GM21528 (cell line): ENCODE measurements around the gene TP53I3.
"Not testable (repeated sequence)": the region's sequence is repeated elsewhere in the genome, so short reads cannot be mapped to it uniquely, and the experiment has no call there.

Source experiments
- ATAC-seq: cut with Tn5 transposase; IDR thresholded peaks from one replicate; pipeline ENCODE4 v1.9.1; 2021; ENCODE audit warnings: mild to moderate bottlenecking, moderate library complexity; ENCODE audit not compliant: unreplicated experiment, low FRiP score

The TP53I3 gene

GRCh38 chr2:24058564-24059271, 25.9 kb downstream of the TP53I3 start:
- ATAC-seq, result no peak

- no peak for ATAC-seq
Measured at GRCh38 chr2:24055750-24056149, 28.9 kb downstream of the TP53I3 start.

- no peak for ATAC-seq
Measured at GRCh38 chr2:24054366-24055010, 30.1 kb downstream of the TP53I3 start.

GRCh38 chr2:24052951-24053350, 31.7 kb downstream of the TP53I3 start:
- no peak for ATAC-seq

GRCh38 chr2:24051833-24052232, 32.8 kb downstream of the TP53I3 start:
- no peak for ATAC-seq

- ATAC-seq, result no peak
Measured at GRCh38 chr2:24050041-24050979, 34.3 kb downstream of the TP53I3 start.

- ATAC-seq, result no peak
Measured at GRCh38 chr2:24049485-24050021, 35.1 kb downstream of the TP53I3 start, which contains the start of gene FKBP1B. Gene FKBP1B, plus strand, starts transcription at chr2:24049741. Its CDS starts 109 bp downstream, at chr2:24049850.

GRCh38 chr2:24048769-24049484, 35.7 kb downstream of the TP53I3 start:
- ATAC-seq, result no peak

- no peak for ATAC-seq
Measured at GRCh38 chr2:24047703-24048033, 37.0 kb downstream of the TP53I3 start.

GRCh38 chr2:24046930-24047702, 37.5 kb downstream of the TP53I3 start, which contains the start of gene WDCP:
Gene WDCP, minus strand, starts transcription at chr2:24047391. Its CDS starts 7,897 bp downstream, at chr2:24039494.
- peak; percentile 99 for ATAC-seq

- no peak for ATAC-seq
Measured at GRCh38 chr2:24046599-24046929, 38.1 kb downstream of the TP53I3 start.

- no peak for ATAC-seq
Measured at GRCh38 chr2:24045511-24046508, 38.8 kb downstream of the TP53I3 start.

- not testable (repeated sequence) for ATAC-seq
Measured at GRCh38 chr2:24043133-24043532, 41.5 kb downstream of the TP53I3 start.

- no peak for ATAC-seq
Measured at GRCh38 chr2:24040511-24040910, 44.1 kb downstream of the TP53I3 start.

- no peak for ATAC-seq
Measured at GRCh38 chr2:24038786-24039499, 45.7 kb downstream of the TP53I3 start.
